Measurements from ENCODE around the gene SOAT1. TPM values are rescaled to one million over a fixed set of nuclear protein-coding genes. Genes with fewer than 3 reads are reported as not detected.
A peak's percentile ranks its signal among the peaks of the same experiment; 100 is the strongest.

The SOAT1 gene
- total and polyA plus RNA-seq, 2 of the 8 experiments (the other 6 are each of a cell fraction or from before 2014, with no cell fraction given): 2.7 to 4.7 TPM

GRCh38 chr1:179365342-179366092 lies 71.9 kb downstream of the SOAT1 start, which contains the start of gene AXDND1 (continued):
- TF ChIP-seq CREB1 (IDR thresholded peaks at IDR 0.05) (peak; percentile 80), CTCF (IDR thresholded peaks at IDR 0.05; ENCODE audit: control extremely low read depth in 1 of 3, insufficient read depth in 1 of 3, low read depth in 1 of 3, low read length in 3 of 3) (peak in 1 of 3 experiments; percentile 7; a peak in 1 of 4 replicates), ATF2 (IDR thresholded peaks at IDR 0.05; ENCODE audit: low read length) (no peak), ASH2L (IDR thresholded peaks at IDR 0.05; ENCODE audit: low read length) (peak; percentile 63), KDM4A (IDR thresholded peaks at IDR 0.05; ENCODE audit: low read depth, low read length, severe bottlenecking) (peak; percentile 95), PHF8 (conservative IDR thresholded peaks at IDR 0.05; ENCODE audit: low read depth, low read length) (no peak; the same call in none of the 2 replicates), TAF7 (optimal IDR thresholded peaks at IDR 0.05; ENCODE audit: borderline replicate concordance, low read depth, low read length) (peak; percentile 21), JUND (IDR thresholded peaks at IDR 0.05; ENCODE audit: low read length) (no peak), CEBPB (IDR thresholded peaks at IDR 0.05; ENCODE audit: low read depth, low read length) (no peak), POLR2A (IDR thresholded peaks at IDR 0.05; ENCODE audit: control extremely low read depth in 1 of 2, low read depth in 2 of 2, low read length in 2 of 2) (peak in 1 of 2 experiments; percentile 51; a peak in 1 of 3 replicates), RNF2 (IDR thresholded peaks at IDR 0.05; ENCODE audit: borderline replicate concordance, low read depth, low read length, missing control alignments, poor library complexity, severe bottlenecking) (no peak), TEAD4 (IDR thresholded peaks at IDR 0.05; ENCODE audit: low read depth, low read length) (no peak), CTBP2 (IDR thresholded peaks at IDR 0.05; ENCODE audit: borderline replicate concordance, insufficient read depth, insufficient read length, low read length) (no peak), SIRT6 (IDR thresholded peaks at IDR 0.05; ENCODE audit: low read length) (no peak), HDAC2 (IDR thresholded peaks at IDR 0.05; ENCODE audit: borderline replicate concordance in 1 of 2, low read depth in 2 of 2, low read length in 2 of 2) (peak in 1 of 2 experiments; percentile 96; a peak in 1 of 4 replicates), CHD1 (IDR thresholded peaks at IDR 0.05; ENCODE audit: low read depth, low read length) (no peak), KDM1A (IDR thresholded peaks at IDR 0.05; ENCODE audit: borderline replicate concordance, low read length) (no peak), SAP30 (IDR thresholded peaks at IDR 0.05; ENCODE audit: insufficient read depth, insufficient replicate concordance, low read length) (peak; percentile 91), EZH2 (IDR thresholded peaks at IDR 0.05; ENCODE audit: low read depth, low read length, severe bottlenecking) (no peak)
